GM23248 (cell line): ENCODE data around the gene NMUR1. TPM values are rescaled to one million over a fixed set of nuclear protein-coding genes. Genes with fewer than 3 reads are reported as not detected.

Experiments
- DNase-seq: peaks from one replicate; pipeline ENCODE4 v3.0.0-alpha.2; 2015
- H2AFZ ChIP-seq: fragments of 200-600 bp; sonication (generic); 2 replicates; pipeline ENCODE4 v1.6.1; 2016; ENCODE audit warnings: antibody characterized with exemption
- H3F3A ChIP-seq: fragments of 200-600 bp; sonication (generic); 2 replicates; pipeline ENCODE4 v1.6.1; 2016; ENCODE audit warnings: mild to moderate bottlenecking, antibody characterized with exemption, mixed run types; ENCODE audit not compliant: insufficient read depth
- H3K27ac ChIP-seq: fragments of 200-600 bp; sonication (generic); 2 replicates; pipeline ENCODE4 v1.5.1; 2016; ENCODE audit warnings: mild to moderate bottlenecking
- H3K27me3 ChIP-seq: fragments of 200-600 bp; sonication (generic); replicated peaks from 2 replicates; pipeline ENCODE4 v1.6.1; 2016; ENCODE audit warnings: mild to moderate bottlenecking; ENCODE audit not compliant: insufficient read depth
- H3K36me3 ChIP-seq: fragments of 200-600 bp; sonication (generic); 2 replicates; pipeline ENCODE4 v1.6.1; 2016; ENCODE audit warnings: low read depth, mild to moderate bottlenecking
- H3K4me1 ChIP-seq: fragments of 200-600 bp; sonication (generic); 2 replicates; pipeline ENCODE4 v1.6.1; 2016; ENCODE audit warnings: mild to moderate bottlenecking; ENCODE audit not compliant: insufficient read depth
- H3K4me2 ChIP-seq: fragments of 200-600 bp; sonication (generic); one replicate; pipeline ENCODE4 v1.6.1; 2016; ENCODE audit warnings: mild to moderate bottlenecking; ENCODE audit not compliant: unreplicated experiment
- H3K4me3 ChIP-seq: fragments of 200-600 bp; sonication (generic); 2 replicates; pipeline ENCODE4 v1.5.1; 2016; ENCODE audit warnings: mild to moderate bottlenecking
- H3K79me2 ChIP-seq: fragments of 200-600 bp; sonication (generic); 2 replicates; pipeline ENCODE4 v1.6.1; 2016; ENCODE audit warnings: mild to moderate bottlenecking; ENCODE audit not compliant: insufficient read depth
- H3K9ac ChIP-seq: fragments of 200-600 bp; sonication (generic); 2 replicates; pipeline ENCODE4 v1.6.1; 2016; ENCODE audit warnings: mild to moderate bottlenecking
- H3K9me2 ChIP-seq: fragments of 200-600 bp; sonication (generic); 2 replicates; pipeline ENCODE4 v1.6.1; 2016; ENCODE audit warnings: mixed run types, mild to moderate bottlenecking, moderate library complexity; ENCODE audit not compliant: insufficient read depth
- H3K9me3 ChIP-seq: fragments of 200-600 bp; sonication (generic); one replicate; pipeline ENCODE4 v1.6.1; 2017; ENCODE audit warnings: low read depth
- H4K20me1 ChIP-seq: fragments of 200-600 bp; sonication (generic); 2 replicates; pipeline ENCODE4 v1.6.0; 2016; ENCODE audit not compliant: insufficient read depth
- EZH2 ChIP-seq: fragments of 200-600 bp; sonication (generic); IDR thresholded peaks from 2 replicates; pipeline ENCODE4 v1.6.1; 2018; ENCODE audit warnings: antibody characterized with exemption, mild to moderate bottlenecking; ENCODE audit not compliant: insufficient read depth, poor library complexity, severe bottlenecking
- EZH2phosphoT487 ChIP-seq: fragments of 200-600 bp; sonication (generic); IDR thresholded peaks from 2 replicates; pipeline ENCODE4 v1.6.1; 2018; ENCODE audit warnings: antibody characterized with exemption, moderate library complexity, mild to moderate bottlenecking, low read depth; ENCODE audit not compliant: insufficient read depth
- WGBS, 2 experiments: methylation state at CpG; one replicate each; pipeline ENCODE4 v1.1.6; 2015 to 2017; ENCODE audit warnings: low lambda C conversion rate in 2 of 2, low coverage in 1 of 2; ENCODE audit errors: missing lambda C conversion rate in 2 of 2; 5-methylcytosine and 5-hydroxymethylcytosine counted together
- in situ Hi-C: fragments of 300-500 bp; cut with MboI; formaldehyde crosslinking; loops from 2 replicates; pipeline ENCODE4 v1.15.0; 2020
- polyA plus RNA-seq: library from polyadenylated mRNA; unstranded; fragments of >200 nt; fragmentation: Nextera tagmentation; extraction: Ambion mirVana; gene quantifications from 2 replicates; pipeline ENCODE4 v1.2.1, GENCODE V29; 2016
- total RNA-seq: library from RNA; depleted of rRNA; stranded (reverse); fragments of >200 nt; shearing (Covaris generic); gene quantifications from 2 replicates; pipeline ENCODE4 v1.2.3, GENCODE V29; 2014

NMUR1 gene
- total and polyA plus RNA-seq, 2 experiments from 2014 or later: not detected

DNA sequence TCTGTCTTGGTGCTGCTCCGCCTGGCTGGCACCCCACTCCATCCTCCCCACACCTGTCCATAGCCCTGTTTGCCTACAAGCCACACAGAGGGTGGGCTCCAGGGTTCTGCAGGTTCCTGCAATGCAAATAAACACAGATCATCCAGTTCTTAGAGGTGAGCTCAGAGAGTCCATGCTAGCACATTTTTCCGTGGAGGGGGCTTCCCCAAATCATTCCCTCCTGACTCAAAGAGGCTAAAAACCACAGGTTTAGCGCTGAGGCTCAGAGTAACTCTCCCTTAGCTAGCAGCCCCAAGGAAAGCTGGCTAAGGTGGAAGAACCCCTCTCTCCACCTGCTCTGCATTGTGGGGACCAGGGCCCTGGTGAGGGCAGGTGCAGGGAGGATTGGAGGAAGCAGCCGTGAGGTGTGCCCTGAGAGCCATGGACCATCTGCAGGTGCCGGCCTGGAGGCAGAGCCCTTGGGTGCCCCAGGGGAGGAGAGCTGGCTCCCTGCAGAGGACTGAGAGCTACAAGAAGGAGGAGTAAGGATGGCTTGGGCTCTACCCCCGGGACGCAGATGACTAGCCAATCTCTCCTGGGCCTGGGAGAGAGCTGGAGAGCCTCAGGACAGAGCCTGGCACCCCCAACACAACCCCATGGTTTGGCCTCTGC, 38.7 kb upstream of the NMUR1 start:
- Histone ChIP-seq H3K4me2 (no peak overlapping the region), H3K9me2 (no peaks in the 10 kb centered on the region), H3K4me1 (no peaks in the 10 kb centered on the region), H3K36me3 (no peaks in the 10 kb centered on the region), H3F3A (no peaks in the 10 kb centered on the region), H3K79me2 (no peaks in the 10 kb centered on the region), H3K27me3 (no peaks in the 10 kb centered on the region), H3K27ac (no peak overlapping the region), H3K9ac (no peak overlapping the region), H4K20me1 (no peaks in the 10 kb centered on the region), H2AFZ (no peak overlapping the region), H3K9me3 (no peaks in the 10 kb centered on the region), H3K4me3 (no peak overlapping the region)
- no peak for TF ChIP-seq EZH2
- TF ChIP-seq EZH2phosphoT487: no peak
- in situ Hi-C loops: no loop called here
- WGBS, 2 experiments: 42 to 59% methylated on average over 7 of the region's 7 CpGs
- no peak for DNase-seq

DNA sequence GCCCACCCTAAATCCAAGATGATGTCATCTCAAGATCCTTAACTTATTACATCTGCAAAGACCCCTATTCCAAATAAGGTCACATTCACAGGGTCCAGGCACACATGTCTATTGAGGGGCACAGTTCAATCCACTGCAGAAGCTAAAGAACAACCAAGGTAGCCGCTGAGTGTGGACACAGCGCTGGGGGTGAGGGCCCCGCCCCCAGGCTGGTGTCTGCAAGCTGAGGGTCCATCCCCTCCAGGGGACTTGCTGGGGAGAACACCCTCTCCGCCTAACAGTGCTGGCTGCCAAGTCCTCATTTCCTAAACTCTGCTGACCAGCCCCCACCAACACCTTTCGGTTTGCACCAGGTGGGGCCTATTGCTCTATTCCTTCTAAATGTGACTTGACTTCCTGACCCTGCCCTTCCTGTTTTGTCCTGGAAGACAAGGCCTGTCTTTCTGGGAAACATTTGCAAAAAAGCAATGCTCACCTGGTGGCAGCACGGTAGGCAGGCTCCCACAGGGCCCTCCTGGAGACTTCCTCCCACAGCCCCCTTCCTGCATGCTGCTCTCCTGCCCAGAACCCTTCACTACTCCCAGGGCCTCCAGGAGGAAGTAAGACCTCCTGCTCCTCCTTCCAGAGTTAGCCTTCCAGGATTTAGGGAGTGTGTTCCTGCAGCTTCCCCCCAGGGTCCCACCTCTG, 38.0 kb upstream of the NMUR1 start:
- H3K4me1 ChIP-seq: no peaks in the 10 kb centered on the region
- 77 to 82% methylated on average over 6 of the region's 6 CpGs for WGBS, 2 experiments
- in situ Hi-C loops: no loop called here

DNA sequence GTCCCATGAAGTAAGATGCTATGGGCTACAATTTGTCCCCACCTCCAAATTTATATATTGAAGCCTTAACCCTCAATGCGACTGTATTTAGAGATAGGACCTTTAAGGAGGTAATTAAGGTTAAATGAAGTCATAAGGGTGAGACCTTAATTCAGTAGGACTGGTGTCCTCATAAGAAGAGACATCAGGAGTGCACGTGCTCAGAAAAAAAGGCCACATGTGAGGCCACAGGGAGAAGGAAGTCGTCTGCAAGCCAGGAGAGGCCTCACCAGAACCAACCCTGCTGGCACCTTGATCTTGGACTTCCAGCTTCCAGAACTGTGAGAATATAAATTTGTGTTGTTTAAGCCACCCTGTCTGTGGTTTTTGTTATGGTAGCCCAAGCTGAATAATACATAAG, 36.9 kb upstream of the NMUR1 start:
- no peaks in the 10 kb centered on the region for H3F3A ChIP-seq
- H2AFZ ChIP-seq: no peak overlapping the region
- H3K9me2 ChIP-seq: no peaks in the 10 kb centered on the region
- H3K27ac ChIP-seq: no peak overlapping the region
- no peaks in the 10 kb centered on the region for H3K4me1 ChIP-seq
- H3K9me3 ChIP-seq: no peaks in the 10 kb centered on the region
- no peak for DNase-seq
- H3K9ac ChIP-seq: no peak overlapping the region
- H3K36me3 ChIP-seq: no peaks in the 10 kb centered on the region
- no peaks in the 10 kb centered on the region for H4K20me1 ChIP-seq
- no peaks in the 10 kb centered on the region for H3K27me3 ChIP-seq
- in situ Hi-C loops: no loop called here
- H3K4me2 ChIP-seq: no peak overlapping the region
- no peaks in the 10 kb centered on the region for H3K79me2 ChIP-seq
- H3K4me3 ChIP-seq: no peak overlapping the region
- TF ChIP-seq EZH2: no peak
- TF ChIP-seq EZH2phosphoT487: no peak
- WGBS, 2 experiments: 65 to 67% methylated on average over 3 of the region's 3 CpGs

More for the DNA sequence above, 38.0 kb upstream of the NMUR1 start:
- H3K9ac ChIP-seq: no peak overlapping the region
- H3K27ac ChIP-seq: no peak overlapping the region
- H3F3A ChIP-seq: no peaks in the 10 kb centered on the region
- H4K20me1 ChIP-seq: no peaks in the 10 kb centered on the region
- DNase-seq: no peak
- H3K9me3 ChIP-seq: no peaks in the 10 kb centered on the region
- H3K79me2 ChIP-seq: no peaks in the 10 kb centered on the region
- H3K9me2 ChIP-seq: no peaks in the 10 kb centered on the region
- TF ChIP-seq EZH2 (no peak), EZH2phosphoT487 (no peak)
- no peaks in the 10 kb centered on the region for H3K27me3 ChIP-seq
- no peak overlapping the region for H3K4me2 ChIP-seq
- no peak overlapping the region for H2AFZ ChIP-seq
- H3K4me3 ChIP-seq: no peak overlapping the region
- H3K36me3 ChIP-seq: no peaks in the 10 kb centered on the region

DNA sequence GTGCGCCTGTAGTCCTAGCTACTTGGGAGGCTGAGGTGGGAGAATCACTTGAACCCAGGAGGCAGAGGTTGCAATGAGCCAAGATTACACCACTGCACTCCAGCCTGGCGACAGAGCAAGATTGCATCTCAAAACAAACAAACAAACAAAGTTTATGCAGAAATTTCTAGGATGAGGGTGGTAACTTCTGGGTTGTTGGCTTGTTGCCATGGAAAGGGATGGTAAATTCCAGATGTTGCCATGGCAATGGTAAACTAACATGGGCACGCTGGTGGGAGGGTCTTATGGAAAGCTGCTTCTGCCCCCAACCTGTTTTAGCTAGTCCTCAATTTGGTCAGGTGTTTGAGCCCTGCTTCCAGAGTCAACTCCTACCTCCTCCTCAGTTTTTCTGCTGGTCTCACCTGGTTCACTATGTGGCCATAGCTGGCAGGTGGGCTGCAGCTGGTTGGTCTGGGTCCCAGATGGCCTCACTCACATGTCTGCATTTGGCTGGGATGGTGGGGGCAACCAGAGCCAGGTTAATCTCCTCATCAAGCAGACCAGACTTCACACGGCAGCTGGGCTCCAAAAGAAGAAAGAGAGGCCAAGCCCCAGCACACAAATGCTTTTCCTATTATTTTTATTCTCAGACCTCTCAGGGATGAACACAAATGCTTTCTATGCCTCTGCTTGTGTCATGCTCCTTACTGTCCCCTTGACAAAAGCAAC, 35.8 kb upstream of the NMUR1 start:
- H2AFZ ChIP-seq: no peak overlapping the region
- H3K9ac ChIP-seq: no peak overlapping the region
- no peaks in the 10 kb centered on the region for H4K20me1 ChIP-seq
- 56 to 58% methylated on average over 4 of the region's 4 CpGs for WGBS, 2 experiments
- no peaks in the 10 kb centered on the region for H3K9me2 ChIP-seq
- no peaks in the 10 kb centered on the region for H3K36me3 ChIP-seq
- H3K27me3 ChIP-seq: no peaks in the 10 kb centered on the region
- H3K4me3 ChIP-seq: no peak overlapping the region
- no peak for DNase-seq
- H3K27ac ChIP-seq: no peak overlapping the region
- no peaks in the 10 kb centered on the region for H3K79me2 ChIP-seq
- in situ Hi-C loops: no loop called here
- no peaks in the 10 kb centered on the region for H3K9me3 ChIP-seq
- TF ChIP-seq EZH2phosphoT487 (no peak), EZH2 (no peak)
- no peaks in the 10 kb centered on the region for H3F3A ChIP-seq
- H3K4me1 ChIP-seq: no peaks in the 10 kb centered on the region
- no peak overlapping the region for H3K4me2 ChIP-seq
